Measurements from ENCODE around the gene SMG5. TPM values are rescaled to one million over a fixed set of nuclear protein-coding genes. Genes with fewer than 3 reads are reported as not detected.

SMG5 gene
- total RNA-seq, 6 experiments from 2014 or later, result 28.1 to 58.8 (median 48.2) TPM

GRCh38 chr1:156246241-156246780 is 36.3 kb downstream of the SMG5 start:
- Histone ChIP-seq H3K27me3 (no peaks in the 10 kb centered on the region), H3K4me1 (peaks cover 0 to 10% (median 0%) of the 10 kb centered on the region in 4 donors), H3K36me3 (peaks cover 0 to 21% (median 6%) of the 10 kb centered on the region in 4 donors), H3K9me3 (no peaks in the 10 kb centered on the region), H3K27ac (no peak overlapping the region), H3K4me3 (peak overlapping the region in 1 of 3 donors; percentile 21)
- 38% methylated on average over 4 of the region's 10 CpGs for WGBS (ENCODE audit: insufficient coverage, low coverage, low lambda C conversion rate, missing lambda C conversion rate)
- intact Hi-C loops (cut with DNase I), result loop anchor here in 1 of 2 donors (10.0 kb wide), 1 partner anchor 112 kb away; no protein-coding TSS in a partner anchor
- ATAC-seq (no peak), DNase-seq (no peak)
- TF ChIP-seq, protein P1, sequence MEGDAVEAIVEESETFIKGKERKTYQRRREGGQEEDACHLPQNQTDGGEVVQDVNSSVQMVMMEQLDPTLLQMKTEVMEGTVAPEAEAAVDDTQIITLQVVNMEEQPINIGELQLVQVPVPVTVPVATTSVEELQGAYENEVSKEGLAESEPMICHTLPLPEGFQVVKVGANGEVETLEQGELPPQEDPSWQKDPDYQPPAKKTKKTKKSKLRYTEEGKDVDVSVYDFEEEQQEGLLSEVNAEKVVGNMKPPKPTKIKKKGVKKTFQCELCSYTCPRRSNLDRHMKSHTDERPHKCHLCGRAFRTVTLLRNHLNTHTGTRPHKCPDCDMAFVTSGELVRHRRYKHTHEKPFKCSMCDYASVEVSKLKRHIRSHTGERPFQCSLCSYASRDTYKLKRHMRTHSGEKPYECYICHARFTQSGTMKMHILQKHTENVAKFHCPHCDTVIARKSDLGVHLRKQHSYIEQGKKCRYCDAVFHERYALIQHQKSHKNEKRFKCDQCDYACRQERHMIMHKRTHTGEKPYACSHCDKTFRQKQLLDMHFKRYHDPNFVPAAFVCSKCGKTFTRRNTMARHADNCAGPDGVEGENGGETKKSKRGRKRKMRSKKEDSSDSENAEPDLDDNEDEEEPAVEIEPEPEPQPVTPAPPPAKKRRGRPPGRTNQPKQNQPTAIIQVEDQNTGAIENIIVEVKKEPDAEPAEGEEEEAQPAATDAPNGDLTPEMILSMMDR (IDR thresholded peaks at IDR 0.05), result no peak
- TF ChIP-seq POLR2A (IDR thresholded peaks at IDR 0.05), result no peak

GRCh38 chr1:156245451-156246232 is 37.0 kb downstream of the SMG5 start:
- no peak for TF ChIP-seq POLR2A (IDR thresholded peaks at IDR 0.05)
- TF ChIP-seq, protein P1 (IDR thresholded peaks at IDR 0.05), result no peak
- Histone ChIP-seq H3K27me3 (no peaks in the 10 kb centered on the region), H3K4me3 (peak overlapping the region in 1 of 3 donors; percentile 21), H3K36me3 (peaks cover 0 to 14% (median 2%) of the 10 kb centered on the region in 4 donors), H3K9me3 (no peaks in the 10 kb centered on the region), H3K4me1 (peaks cover 0 to 10% (median 0%) of the 10 kb centered on the region in 4 donors), H3K27ac (no peak overlapping the region)
- WGBS (ENCODE audit: insufficient coverage, low coverage, low lambda C conversion rate, missing lambda C conversion rate), result no CpG with 5 or more reads among the region's 69 CpGs
- peak in 1 of 3 donors; percentile 42 for DNase-seq
- peak; percentile 6 to 42 (median 30) for ATAC-seq
- intact Hi-C loops (cut with DNase I), result loop anchor here in 1 of 2 donors (10.0 kb wide), 1 partner anchor 111 kb away; no protein-coding TSS in a partner anchor

GRCh38 chr1:156244712-156245111 is 37.9 kb downstream of the SMG5 start:
- TF ChIP-seq POLR2A (IDR thresholded peaks at IDR 0.05), result no peak
- TF ChIP-seq, protein P1 (IDR thresholded peaks at IDR 0.05), result no peak
- DNase-seq, result no peak
- Histone ChIP-seq H3K27me3 (no peaks in the 10 kb centered on the region), H3K27ac (no peak overlapping the region), H3K4me3 (no peak overlapping the region), H3K9me3 (no peaks in the 10 kb centered on the region), H3K36me3 (peaks cover 0 to 5% (median 1%) of the 10 kb centered on the region in 4 donors), H3K4me1 (peaks cover 0 to 10% (median 0%) of the 10 kb centered on the region in 4 donors)
- WGBS (ENCODE audit: insufficient coverage, low coverage, low lambda C conversion rate, missing lambda C conversion rate), result no CpG with 5 or more reads among the region's 17 CpGs
- intact Hi-C loops (cut with DNase I), result loop anchor here in 1 of 2 donors (10.0 kb wide), 1 partner anchor 110 kb away; no protein-coding TSS in a partner anchor
- ATAC-seq, result no peak

GRCh38 chr1:156244126-156244525 is 38.5 kb downstream of the SMG5 start:
- no CpG with 5 or more reads among the region's 2 CpGs for WGBS (ENCODE audit: insufficient coverage, low coverage, low lambda C conversion rate, missing lambda C conversion rate)
- Histone ChIP-seq H3K27ac (no peak overlapping the region), H3K4me1 (peaks cover 0 to 10% (median 0%) of the 10 kb centered on the region in 4 donors), H3K4me3 (no peak overlapping the region), H3K36me3 (peaks cover 0 to 8% (median 3%) of the 10 kb centered on the region in 4 donors), H3K9me3 (no peaks in the 10 kb centered on the region), H3K27me3 (no peaks in the 10 kb centered on the region)
- intact Hi-C loops (cut with DNase I), result loop anchor here in 1 of 2 donors (10.0 kb wide), 1 partner anchor 109 kb away; no protein-coding TSS in a partner anchor
- TF ChIP-seq, protein P1 (IDR thresholded peaks at IDR 0.05), result no peak
- no peak for TF ChIP-seq POLR2A (IDR thresholded peaks at IDR 0.05)
- ATAC-seq (peak in 2 of 4 donors; percentile 13 to 18), DNase-seq (no peak)
